Right cardiac atrium (tissue), 5 donors: ENCODE data around the gene TNFRSF9. TPM values are rescaled to one million over a fixed set of nuclear protein-coding genes. Genes with fewer than 3 reads are reported as not detected.

ENCODE experiments used
- ATAC-seq, 2 donors: fragments of 200-7000 bp; cut with Tn5 transposase; one replicate each; pipeline versions ENCODE4 v1.8.0 to v1.9.1; 2020; ENCODE audit warnings: moderate library complexity in 2 of 2, mild to moderate bottlenecking in 1 of 2
- DNase-seq, 3 donors: peaks; one replicate each; pipeline ENCODE4 v3.0.0-alpha.2; 2020
- H3K27ac ChIP-seq: one replicate; pipeline ENCODE4 v1.5.1; 2013; ENCODE audit warnings: mild to moderate bottlenecking, low read length, control low read depth, moderate library complexity
- H3K27me3 ChIP-seq: one replicate; pipeline ENCODE4 v1.6.1; 2013; ENCODE audit not compliant: control insufficient read depth, insufficient read depth
- H3K4me1 ChIP-seq: one replicate; pipeline ENCODE4 v1.6.1; 2013; ENCODE audit warnings: low read length; ENCODE audit not compliant: control insufficient read depth, insufficient read depth
- H3K4me3 ChIP-seq: one replicate; pipeline ENCODE4 v1.5.1; 2013; ENCODE audit warnings: low read length, control low read depth
- H3K9me3 ChIP-seq: one replicate; pipeline ENCODE4 v1.6.1; 2013; ENCODE audit warnings: low read length; ENCODE audit not compliant: control insufficient read depth
- WGBS: extraction: QIAGEN DNeasy Blood & Tissue Kit; methylation state at CpG from one replicate; pipeline ENCODE4 v1.1.7; 2013; 5-methylcytosine and 5-hydroxymethylcytosine counted together
- intact Hi-C, 4 donors: fragments of 100-400 bp; cut with DNase I; formaldehyde crosslinking; loops; one replicate each; pipeline versions ENCODE4 v1.11.0 to v1.14.0; 2022 to 2023
- polyA plus RNA-seq: library from polyadenylated mRNA; stranded (reverse); fragments of 200-250 nt; gene quantifications from one replicate; pipeline ENCODE4 v1.2.3, GENCODE V29; 2013
- total RNA-seq, 4 donors: library from RNA; stranded (reverse); fragmentation: NEBNext Ultra II Directional; extraction: Animal tissue kit (Norgen Biotek cat#: 25700); gene quantifications; one replicate each; pipeline ENCODE4 v1.2.1, GENCODE V29; 2021
- donor health status: healthy with polysubstance abuse.
- donor health status: DM: no; HTN: yes; CAD: no.
- donor health status: DM: no; HTN: no; CAD: no.
- donor health status: DM: no; HTN: yes; CAD: no; lungs with severe emphysema.
- donor health status: DM: yes; HTN: yes; CAD: no.

The TNFRSF9 gene
- total and polyA plus RNA-seq, 5 donors, result 0.07 TPM; not detected in 4

DNA sequence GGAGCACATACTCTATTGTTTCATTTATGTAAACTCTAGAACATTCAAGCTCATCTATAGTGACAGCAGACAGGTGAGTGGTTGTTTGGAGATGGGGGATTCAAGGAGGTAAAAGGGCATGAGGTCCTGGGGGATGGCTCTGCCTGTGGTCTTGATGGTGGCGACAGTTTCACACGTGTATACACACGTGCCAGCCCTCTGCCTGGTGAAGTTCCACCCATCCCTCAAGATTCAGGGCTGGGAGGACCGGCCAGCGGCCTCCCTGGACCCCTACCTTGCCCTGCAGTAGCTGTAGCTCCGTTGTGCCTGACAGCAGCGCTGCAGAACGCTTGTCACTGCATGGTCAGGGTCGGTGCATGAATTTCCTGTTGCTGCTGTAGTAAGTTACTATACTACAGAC is 48.8 kb downstream of the TNFRSF9 start:
- no peaks in the 10 kb centered on the region for H3K27me3 ChIP-seq
- intact Hi-C loops, result no loop called here
- ATAC-seq, result no peak
- DNase-seq, result no peak
- no peak overlapping the region for H3K27ac ChIP-seq
- no peak overlapping the region for H3K4me3 ChIP-seq
- no peaks in the 10 kb centered on the region for H3K4me1 ChIP-seq
- H3K9me3 ChIP-seq, result no peaks in the 10 kb centered on the region
- 64% methylated on average over 9 of the region's 9 CpGs for WGBS

DNA sequence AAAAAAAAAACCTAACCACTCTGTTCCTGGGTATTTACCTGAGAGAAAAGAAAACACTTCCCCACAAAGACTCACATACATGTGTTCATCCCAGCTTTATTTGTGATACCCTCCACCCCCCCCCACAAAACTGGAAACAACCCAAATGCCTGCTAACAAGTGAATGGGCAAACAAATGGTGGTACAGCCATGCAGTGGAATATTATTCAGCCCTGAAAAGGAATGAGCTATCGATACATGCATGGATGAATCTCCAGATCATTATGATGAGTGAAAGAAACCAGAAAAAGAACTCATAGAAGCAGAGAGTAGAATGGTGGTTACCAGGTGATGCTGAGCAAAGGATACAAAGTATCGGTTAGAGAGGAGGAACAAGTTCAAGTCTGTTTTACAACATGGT is 49.8 kb downstream of the TNFRSF9 start:
- 97% methylated on average over 2 of the region's 2 CpGs for WGBS
- Histone ChIP-seq H3K4me1 (no peaks in the 10 kb centered on the region), H3K27me3 (no peaks in the 10 kb centered on the region), H3K4me3 (no peak overlapping the region), H3K9me3 (no peaks in the 10 kb centered on the region), H3K27ac (no peak overlapping the region)
- ATAC-seq, result no peak
- intact Hi-C loops, result no loop called here
- no peak for DNase-seq

DNA sequence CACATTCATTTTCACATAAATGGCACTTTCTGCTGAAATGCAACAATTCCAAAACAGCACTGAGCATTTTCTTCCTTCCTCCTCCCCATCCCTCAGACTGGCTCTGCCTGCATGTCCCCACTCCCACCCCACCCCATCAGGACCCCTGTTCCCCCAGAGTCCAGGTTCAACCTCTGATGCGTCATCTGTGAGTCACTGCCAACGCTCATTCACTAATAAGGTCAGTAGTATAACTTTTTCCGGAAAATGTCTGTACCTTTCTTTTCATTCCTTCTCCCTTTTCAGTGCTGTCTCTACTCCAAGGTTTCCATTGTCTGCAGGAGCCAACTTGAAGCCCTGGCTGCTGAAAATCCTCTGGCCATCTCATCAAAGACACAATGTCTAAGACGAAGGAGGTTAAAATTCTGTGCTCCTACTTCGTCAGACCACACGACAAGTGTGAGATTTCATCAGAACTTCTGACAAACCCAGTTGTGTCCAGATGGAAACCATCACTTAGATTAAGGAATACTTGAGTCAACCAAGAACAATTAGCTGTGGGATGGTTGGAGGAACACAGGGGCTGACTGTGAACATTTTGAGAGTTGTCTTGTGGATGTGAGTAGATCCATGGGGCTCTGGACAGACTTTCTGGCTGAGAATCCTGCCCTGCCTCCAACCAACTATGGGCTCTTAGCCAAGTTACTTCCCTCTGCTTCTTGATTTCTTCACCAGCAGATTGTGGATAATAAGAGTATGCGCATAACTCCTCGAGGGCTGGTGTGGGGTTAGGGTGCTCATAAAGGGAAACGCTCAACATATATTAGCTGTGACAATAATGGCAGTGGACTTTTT is 52.2 kb downstream of the TNFRSF9 start:
- intact Hi-C loops, result no loop called here
- Histone ChIP-seq H3K9me3 (no peaks in the 10 kb centered on the region), H3K27ac (no peak overlapping the region), H3K4me1 (no peaks in the 10 kb centered on the region), H3K4me3 (no peak overlapping the region), H3K27me3 (no peaks in the 10 kb centered on the region)
- WGBS, result 65% methylated on average over 9 of the region's 9 CpGs
- DNase-seq (no peak), ATAC-seq (no peak)

DNA sequence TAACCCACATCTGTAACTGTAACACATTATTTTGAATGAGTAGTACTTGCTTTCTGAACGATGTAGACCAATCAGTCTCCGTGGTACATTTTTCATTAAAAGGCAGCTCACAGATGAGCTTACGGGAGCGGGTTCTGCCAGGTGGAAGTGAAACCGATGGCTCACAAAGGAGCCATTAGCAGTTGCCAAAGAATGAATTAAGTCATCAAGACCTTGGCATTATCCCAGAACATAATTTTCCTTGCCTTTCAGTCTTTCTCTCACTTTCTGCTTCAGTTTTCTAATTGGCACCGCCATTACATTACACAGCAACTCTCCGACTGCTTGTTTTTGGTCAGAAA is 54.3 kb downstream of the TNFRSF9 start:
- WGBS, result 48% methylated on average over 7 of the region's 7 CpGs

DNA sequence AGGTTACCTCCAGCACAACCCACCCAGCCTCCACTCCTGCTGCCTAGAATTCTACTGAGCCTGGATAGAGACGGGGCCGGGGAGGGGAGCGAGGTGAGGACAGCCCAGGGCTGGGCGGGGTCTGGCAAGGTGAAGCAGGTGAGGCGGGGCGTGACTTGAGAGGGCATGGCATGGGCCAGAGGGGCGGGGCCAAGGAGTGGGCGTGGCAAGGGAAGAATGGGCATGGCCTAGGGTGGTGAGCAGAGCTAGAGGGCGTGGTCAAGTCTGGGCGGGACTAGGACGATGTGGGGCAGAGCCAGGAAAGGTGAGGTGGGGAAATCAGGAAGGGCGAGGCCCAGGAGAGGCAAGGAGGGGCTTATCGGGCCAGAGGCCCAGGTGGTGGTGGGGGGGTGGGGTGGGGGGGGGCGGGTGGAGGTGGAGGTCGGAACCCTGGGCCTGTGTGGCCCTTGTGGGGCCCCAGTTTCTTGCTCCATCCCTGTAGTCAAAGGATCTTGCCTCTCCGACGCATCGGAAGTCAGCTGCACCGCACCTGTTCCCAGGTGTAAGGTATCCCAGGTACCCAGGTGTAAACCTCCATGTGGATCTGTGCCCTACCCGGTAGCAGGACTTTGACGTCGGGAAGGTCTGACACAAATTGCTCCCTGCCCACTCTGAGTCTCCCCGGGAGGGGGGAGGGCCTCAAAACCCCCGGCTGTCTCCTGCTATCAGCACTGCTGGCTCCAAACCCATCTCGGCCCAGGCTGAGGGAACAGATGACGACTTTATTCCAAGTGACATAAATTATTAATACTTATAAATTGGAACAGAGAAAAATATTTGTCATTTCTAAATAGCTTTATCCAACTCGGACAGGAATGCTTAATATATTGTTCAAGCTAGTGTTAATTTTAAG is 54.9 kb downstream of the TNFRSF9 start:
- DNase-seq, result peak in 1 of 3 donors; percentile 55
- H3K9me3 ChIP-seq, result no peaks in the 10 kb centered on the region
- WGBS, result 24% methylated on average over 27 of the region's 27 CpGs
- H3K4me1 ChIP-seq, result no peaks in the 10 kb centered on the region
- intact Hi-C loops, result no loop called here
- no peak overlapping the region for H3K27ac ChIP-seq
- peak in 1 of 2 donors; percentile 24 for ATAC-seq
- H3K4me3 ChIP-seq, result no peak overlapping the region
- no peaks in the 10 kb centered on the region for H3K27me3 ChIP-seq

More for the DNA sequence above, 54.3 kb downstream of the TNFRSF9 start:
- no peak overlapping the region for H3K27ac ChIP-seq
- H3K9me3 ChIP-seq, result no peaks in the 10 kb centered on the region
- DNase-seq, result no peak
- H3K27me3 ChIP-seq, result no peaks in the 10 kb centered on the region
- H3K4me3 ChIP-seq, result no peak overlapping the region
- H3K4me1 ChIP-seq, result no peaks in the 10 kb centered on the region
- no peak for ATAC-seq
- intact Hi-C loops, result no loop called here

DNA sequence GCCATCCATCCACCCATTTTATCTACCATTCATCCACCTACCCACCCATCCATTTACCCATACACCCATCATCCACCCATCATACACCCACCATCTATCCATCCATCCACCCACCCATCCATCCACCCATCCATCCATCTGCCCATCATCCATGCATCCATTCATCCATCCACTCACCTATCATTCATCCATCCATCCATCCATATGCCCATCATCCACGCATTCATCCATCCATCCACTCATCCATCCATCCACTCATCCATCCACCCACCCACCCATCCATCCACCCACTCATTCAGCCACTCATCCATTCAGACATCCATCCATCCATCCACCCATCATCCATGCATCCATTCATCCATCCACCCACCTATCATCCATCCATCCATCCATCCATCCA is 55.9 kb downstream of the TNFRSF9 start:
- no peaks in the 10 kb centered on the region for H3K9me3 ChIP-seq
- no peaks in the 10 kb centered on the region for H3K27me3 ChIP-seq
- H3K27ac ChIP-seq, result no peak overlapping the region
- intact Hi-C loops, result no loop called here
- 93% methylated on average over 1 of the region's 1 CpG for WGBS
- H3K4me3 ChIP-seq, result no peak overlapping the region
- no peak for ATAC-seq
- no peak for DNase-seq
- H3K4me1 ChIP-seq, result no peaks in the 10 kb centered on the region

DNA sequence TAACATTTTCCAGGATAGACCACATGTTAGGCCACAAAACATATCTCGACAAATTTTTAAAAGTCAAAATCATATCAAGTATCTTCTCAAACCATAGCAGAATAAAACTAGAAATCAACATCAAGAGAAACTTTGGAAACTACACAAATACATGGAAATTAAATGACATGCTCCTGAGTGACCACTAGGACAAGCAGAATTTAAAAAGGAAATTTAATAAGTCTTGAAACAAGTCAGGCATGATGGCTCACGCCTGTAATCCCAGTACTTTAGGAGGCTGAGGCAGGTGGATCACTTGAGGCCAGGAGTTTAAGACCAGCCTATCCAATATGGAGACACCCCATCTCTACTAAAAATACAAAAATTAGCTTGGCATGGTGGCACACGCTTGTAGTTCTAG is 61.4 kb downstream of the TNFRSF9 start:
- H3K4me3 ChIP-seq, result no peak overlapping the region
- no peak overlapping the region for H3K27ac ChIP-seq
- ATAC-seq (no peak), DNase-seq (no peak)
- no peaks in the 10 kb centered on the region for H3K4me1 ChIP-seq
- no peaks in the 10 kb centered on the region for H3K9me3 ChIP-seq
- no peaks in the 10 kb centered on the region for H3K27me3 ChIP-seq
- intact Hi-C loops, result no loop called here
- 79% methylated on average over 3 of the region's 3 CpGs for WGBS

DNA sequence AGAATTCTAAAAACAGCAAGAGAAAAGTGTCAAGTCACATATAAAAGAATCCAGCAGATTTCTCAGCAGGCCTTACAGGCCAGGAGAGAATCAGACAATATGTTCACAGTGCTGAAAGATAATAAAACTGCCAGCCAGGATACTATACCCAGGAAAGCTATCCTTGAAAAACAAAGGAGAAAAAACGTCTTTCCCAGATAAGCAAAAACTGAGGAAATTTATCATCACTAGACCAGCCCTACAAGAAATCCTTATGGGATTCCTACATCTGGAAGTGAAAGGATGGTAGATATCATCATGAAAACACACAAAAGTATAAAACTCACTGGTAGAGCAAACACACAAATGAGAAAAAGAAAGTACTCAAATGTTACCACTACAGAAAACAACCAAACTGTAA is 62.6 kb downstream of the TNFRSF9 start:
- no peaks in the 10 kb centered on the region for H3K27me3 ChIP-seq
- no peaks in the 10 kb centered on the region for H3K4me1 ChIP-seq
- H3K9me3 ChIP-seq, result no peaks in the 10 kb centered on the region
- no peak for DNase-seq
- H3K4me3 ChIP-seq, result no peak overlapping the region
- WGBS, result 51% methylated on average over 1 of the region's 1 CpG
- intact Hi-C loops, result no loop called here
- no peak for ATAC-seq
- H3K27ac ChIP-seq, result no peak overlapping the region

DNA sequence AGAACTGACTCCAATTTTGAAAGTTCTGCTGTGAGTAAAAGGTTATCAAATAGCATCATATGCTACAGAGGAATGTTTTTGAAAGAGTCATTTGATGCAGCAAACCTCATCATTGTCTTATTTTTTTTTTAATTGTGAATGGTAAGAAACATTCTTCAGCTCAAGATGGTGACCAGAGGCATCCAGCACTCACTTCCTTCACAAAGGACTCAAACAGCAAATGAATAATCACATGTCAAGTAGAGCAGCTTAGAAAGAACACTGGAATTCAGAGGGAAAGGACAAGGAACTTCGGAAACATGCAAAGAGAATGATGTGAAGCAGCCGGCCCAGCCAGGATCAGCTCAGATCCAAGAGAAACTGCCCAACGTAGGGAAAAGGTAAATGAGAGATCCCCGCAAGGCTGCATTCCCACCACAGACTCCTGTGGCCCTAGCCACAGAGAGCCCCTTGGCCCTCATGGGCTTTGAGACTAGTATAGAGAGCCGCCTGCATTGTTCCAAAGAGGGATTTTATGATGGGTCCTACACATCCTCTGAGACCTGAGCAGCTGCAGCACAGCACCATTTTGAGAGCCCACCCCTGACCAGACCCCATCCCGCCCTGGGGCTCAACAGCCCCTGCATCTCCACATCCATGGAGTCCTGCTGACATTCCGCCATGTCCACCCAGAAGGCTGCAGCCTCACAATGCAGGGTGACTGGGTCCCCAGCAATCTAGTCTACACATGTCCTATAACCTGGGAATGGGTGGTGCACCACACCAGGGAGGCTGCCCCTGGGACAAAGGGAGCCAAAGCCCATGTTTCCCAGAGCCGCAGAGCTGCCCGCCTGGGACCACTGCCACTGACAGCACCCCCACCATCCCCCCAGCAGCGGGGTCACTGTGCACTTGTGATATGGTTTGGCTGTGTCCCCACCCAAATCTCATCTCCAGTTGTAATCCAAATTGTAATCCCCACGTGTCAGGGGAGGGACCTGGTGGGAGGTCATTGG is 66.5 kb downstream of the TNFRSF9 start:
- DNase-seq, result no peak
- 81% methylated on average over 11 of the region's 11 CpGs for WGBS
- intact Hi-C loops, result no loop called here

DNA sequence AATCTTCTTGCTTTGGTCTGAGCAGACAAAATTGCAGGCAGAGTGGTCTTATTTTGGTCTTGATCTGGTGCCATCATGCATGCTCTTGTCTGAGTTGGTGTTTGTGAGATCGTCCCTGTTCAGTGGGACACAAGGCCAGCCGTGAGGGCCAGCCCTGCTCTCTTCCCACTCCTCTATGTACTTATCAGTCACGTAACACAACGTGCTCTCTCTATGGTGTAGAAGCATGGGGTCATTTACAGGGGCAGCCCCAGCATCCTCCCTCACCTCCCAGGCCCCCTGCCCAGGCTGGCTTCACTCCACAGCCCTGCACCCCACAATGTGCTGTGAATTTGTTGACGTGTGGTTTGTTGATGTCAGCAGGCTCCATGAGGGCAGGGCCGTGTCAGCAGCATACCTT is 69.5 kb downstream of the TNFRSF9 start:
- WGBS, result 51% methylated on average over 6 of the region's 6 CpGs
- no peak overlapping the region for H3K4me3 ChIP-seq
- ATAC-seq, result no peak

More for the DNA sequence above, 66.5 kb downstream of the TNFRSF9 start:
- no peaks in the 10 kb centered on the region for H3K27me3 ChIP-seq
- no peaks in the 10 kb centered on the region for H3K4me1 ChIP-seq
- H3K4me3 ChIP-seq, result no peak overlapping the region
- no peak overlapping the region for H3K27ac ChIP-seq
- no peaks in the 10 kb centered on the region for H3K9me3 ChIP-seq
- ATAC-seq, result no peak

More for the DNA sequence above, 69.5 kb downstream of the TNFRSF9 start:
- no peak overlapping the region for H3K27ac ChIP-seq
- intact Hi-C loops, result no loop called here
- no peaks in the 10 kb centered on the region for H3K27me3 ChIP-seq
- DNase-seq, result no peak
- no peaks in the 10 kb centered on the region for H3K9me3 ChIP-seq
- no peaks in the 10 kb centered on the region for H3K4me1 ChIP-seq
